ENCODE data around the gene CENPX. TPM values are rescaled to one million over a fixed set of nuclear protein-coding genes. Genes with fewer than 3 reads are reported as not detected.

The CENPX gene
- total and polyA plus RNA-seq, 5 donors from 2014 or later: 31.4 to 66.4 (median 64.9) TPM

DNA sequence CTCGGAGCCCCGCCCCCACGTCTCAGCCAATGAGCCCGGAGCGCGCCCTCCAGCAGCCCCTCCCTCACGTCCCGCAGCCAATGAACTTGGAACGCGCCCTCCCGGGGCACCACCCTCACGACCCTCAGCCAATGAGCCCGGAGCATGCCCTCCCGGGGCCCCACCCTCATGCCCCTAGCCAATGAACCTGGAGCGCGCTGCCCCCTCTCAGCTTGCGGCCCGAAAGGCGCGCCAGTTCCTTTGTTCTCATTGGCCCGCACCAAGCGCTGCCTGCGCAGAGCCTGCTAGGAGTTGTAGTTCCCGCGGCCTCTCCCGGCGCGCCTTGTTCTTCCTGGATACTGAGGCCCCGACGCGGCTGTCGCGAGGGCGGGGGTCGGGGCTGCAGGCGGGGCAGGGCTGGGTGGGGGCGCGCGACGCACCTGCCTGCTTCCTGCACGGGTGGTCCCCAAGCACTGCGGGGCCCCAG lies 336 bp upstream of the CENPX start, which contains the start of gene LRRC45:
Gene LRRC45, plus strand, starts transcription at position 325 of the 466 bp plus-strand sequence. CDS start 339 bp downstream, outside the sequence.
- Mint-ChIP-seq H3K4me3 (peak within 1 kb of the TSS; percentile 88 to 94 (median 90)), H3K27ac (peak within 1 kb of the TSS in 1 of 3 donors; percentile 77), H3K4me1 (peaks cover 0 to 33% (median 8%) of the 10 kb centered on the region in 4 donors), H3K36me3 (no peaks in the 10 kb centered on the region), H3K27me3 (no peaks in the 10 kb centered on the region), H3K9me3 (no peaks in the 10 kb centered on the region)
- peaks cover 31% of the 10 kb centered on the region for H3K4me1 ChIP-seq (ENCODE audit: control insufficient read depth, insufficient read depth, low read length, poor library complexity, severe bottlenecking)
- H3K4me3 ChIP-seq (ENCODE audit: low read depth, low read length): peak within 1 kb of the TSS; percentile 48
- peak within 1 kb of the TSS; percentile 52 for H3K27ac ChIP-seq (ENCODE audit: insufficient read depth, low read length, poor library complexity, severe bottlenecking)
- no peaks in the 10 kb centered on the region for H3K36me3 ChIP-seq (ENCODE audit: control insufficient read depth, insufficient read depth, low read length)
- no peaks in the 10 kb centered on the region for H3K9me3 ChIP-seq (ENCODE audit: control insufficient read depth in 2 of 2, low read length in 2 of 2)
- DNase-seq (peak; percentile 100), ATAC-seq (ENCODE audit: low read depth in 2 of 2) (peak; percentile 94 to 96)
- no peaks in the 10 kb centered on the region for H3K27me3 ChIP-seq (ENCODE audit: control insufficient read depth, insufficient read depth, low read length)

GRCh38 chr17:82021900-82022309 lies 773 bp downstream of the CENPX start:
- peak overlapping the region; percentile 41 for H3K27ac ChIP-seq (ENCODE audit: insufficient read depth, low read length, poor library complexity, severe bottlenecking)
- H3K4me1 ChIP-seq (ENCODE audit: control insufficient read depth, insufficient read depth, low read length, poor library complexity, severe bottlenecking): peaks cover 31% of the 10 kb centered on the region
- H3K27me3 ChIP-seq (ENCODE audit: control insufficient read depth, insufficient read depth, low read length): no peaks in the 10 kb centered on the region
- peak overlapping the region; percentile 88 to 94 (median 90) for H3K4me3 Mint-ChIP-seq
- H3K36me3 Mint-ChIP-seq: no peaks in the 10 kb centered on the region
- no peaks in the 10 kb centered on the region for H3K36me3 ChIP-seq (ENCODE audit: control insufficient read depth, insufficient read depth, low read length)
- no peaks in the 10 kb centered on the region for H3K9me3 Mint-ChIP-seq
- ATAC-seq (ENCODE audit: low read depth in 2 of 2) (no peak), DNase-seq (no peak)
- H3K9me3 ChIP-seq (ENCODE audit: control insufficient read depth in 2 of 2, low read length in 2 of 2): no peaks in the 10 kb centered on the region
- H3K27me3 Mint-ChIP-seq: no peaks in the 10 kb centered on the region
- H3K4me1 Mint-ChIP-seq: peaks cover 0 to 31% (median 8%) of the 10 kb centered on the region in 4 donors
- H3K4me3 ChIP-seq (ENCODE audit: low read depth, low read length): peak overlapping the region; percentile 48
- no peak overlapping the region for H3K27ac Mint-ChIP-seq

- Histone ChIP-seq H3K27me3 (ENCODE audit: control insufficient read depth, insufficient read depth, low read length) (no peaks in the 10 kb centered on the region), H3K27ac (ENCODE audit: insufficient read depth, low read length, poor library complexity, severe bottlenecking) (peak overlapping the region; percentile 41), H3K9me3 (ENCODE audit: control insufficient read depth in 2 of 2, low read length in 2 of 2) (no peaks in the 10 kb centered on the region), H3K4me1 (ENCODE audit: control insufficient read depth, insufficient read depth, low read length, poor library complexity, severe bottlenecking) (peaks cover 31% of the 10 kb centered on the region), H3K4me3 (ENCODE audit: low read depth, low read length) (peak overlapping the region; percentile 48), H3K36me3 (ENCODE audit: control insufficient read depth, insufficient read depth, low read length) (no peaks in the 10 kb centered on the region)
- peak in 2 of 3 donors; percentile 54 to 68 for DNase-seq
- no peak for ATAC-seq (ENCODE audit: low read depth in 2 of 2)
- Mint-ChIP-seq H3K36me3 (no peaks in the 10 kb centered on the region), H3K4me3 (peak overlapping the region; percentile 88 to 94 (median 90)), H3K4me1 (peaks cover 0 to 31% (median 8%) of the 10 kb centered on the region in 4 donors), H3K9me3 (no peaks in the 10 kb centered on the region), H3K27ac (no peak overlapping the region), H3K27me3 (no peaks in the 10 kb centered on the region)
These were observed 1.4 kb downstream of the CENPX start for GRCh38 chr17:82021107-82021899.

DNA sequence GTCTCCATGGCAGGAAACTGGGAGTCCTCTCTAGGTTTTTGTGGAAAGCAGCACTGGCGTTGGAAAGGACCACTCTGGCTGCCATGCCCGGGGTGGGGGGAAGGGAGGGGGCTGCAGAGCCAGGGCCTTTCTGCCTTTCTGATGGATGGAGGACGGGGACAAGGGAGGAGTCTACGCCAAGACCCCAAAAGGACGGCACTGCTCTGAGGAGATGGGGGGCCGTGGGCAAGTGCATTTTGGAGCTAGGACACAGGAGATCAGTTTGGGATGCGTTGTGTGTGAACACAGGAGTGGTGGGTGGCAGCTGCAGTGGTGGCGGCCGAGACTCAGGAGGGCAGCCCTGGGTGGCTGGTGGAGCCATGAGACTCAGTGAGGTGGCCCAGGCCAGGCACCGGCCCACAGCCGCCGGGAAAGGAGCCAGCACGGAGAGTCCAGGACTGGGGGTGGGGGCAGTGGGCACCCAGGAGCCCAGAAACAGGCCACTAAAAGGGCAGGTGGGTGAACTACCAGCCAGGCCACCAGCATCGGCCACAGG lies 2.0 kb downstream of the CENPX start:
- no peaks in the 10 kb centered on the region for H3K27me3 Mint-ChIP-seq
- no peak overlapping the region for H3K27ac Mint-ChIP-seq
- Histone ChIP-seq H3K27me3 (ENCODE audit: control insufficient read depth, insufficient read depth, low read length) (no peaks in the 10 kb centered on the region), H3K4me3 (ENCODE audit: low read depth, low read length) (no peak overlapping the region), H3K9me3 (ENCODE audit: control insufficient read depth in 2 of 2, low read length in 2 of 2) (no peaks in the 10 kb centered on the region), H3K27ac (ENCODE audit: insufficient read depth, low read length, poor library complexity, severe bottlenecking) (no peak overlapping the region), H3K36me3 (ENCODE audit: control insufficient read depth, insufficient read depth, low read length) (no peaks in the 10 kb centered on the region), H3K4me1 (ENCODE audit: control insufficient read depth, insufficient read depth, low read length, poor library complexity, severe bottlenecking) (peaks cover 31% of the 10 kb centered on the region)
- H3K4me1 Mint-ChIP-seq: peaks cover 0 to 31% (median 8%) of the 10 kb centered on the region in 4 donors
- no peaks in the 10 kb centered on the region for H3K36me3 Mint-ChIP-seq
- DNase-seq (no peak), ATAC-seq (ENCODE audit: low read depth in 2 of 2) (no peak)
- no peaks in the 10 kb centered on the region for H3K9me3 Mint-ChIP-seq
- peak overlapping the region in 1 of 4 donors; percentile 92 for H3K4me3 Mint-ChIP-seq

DNA sequence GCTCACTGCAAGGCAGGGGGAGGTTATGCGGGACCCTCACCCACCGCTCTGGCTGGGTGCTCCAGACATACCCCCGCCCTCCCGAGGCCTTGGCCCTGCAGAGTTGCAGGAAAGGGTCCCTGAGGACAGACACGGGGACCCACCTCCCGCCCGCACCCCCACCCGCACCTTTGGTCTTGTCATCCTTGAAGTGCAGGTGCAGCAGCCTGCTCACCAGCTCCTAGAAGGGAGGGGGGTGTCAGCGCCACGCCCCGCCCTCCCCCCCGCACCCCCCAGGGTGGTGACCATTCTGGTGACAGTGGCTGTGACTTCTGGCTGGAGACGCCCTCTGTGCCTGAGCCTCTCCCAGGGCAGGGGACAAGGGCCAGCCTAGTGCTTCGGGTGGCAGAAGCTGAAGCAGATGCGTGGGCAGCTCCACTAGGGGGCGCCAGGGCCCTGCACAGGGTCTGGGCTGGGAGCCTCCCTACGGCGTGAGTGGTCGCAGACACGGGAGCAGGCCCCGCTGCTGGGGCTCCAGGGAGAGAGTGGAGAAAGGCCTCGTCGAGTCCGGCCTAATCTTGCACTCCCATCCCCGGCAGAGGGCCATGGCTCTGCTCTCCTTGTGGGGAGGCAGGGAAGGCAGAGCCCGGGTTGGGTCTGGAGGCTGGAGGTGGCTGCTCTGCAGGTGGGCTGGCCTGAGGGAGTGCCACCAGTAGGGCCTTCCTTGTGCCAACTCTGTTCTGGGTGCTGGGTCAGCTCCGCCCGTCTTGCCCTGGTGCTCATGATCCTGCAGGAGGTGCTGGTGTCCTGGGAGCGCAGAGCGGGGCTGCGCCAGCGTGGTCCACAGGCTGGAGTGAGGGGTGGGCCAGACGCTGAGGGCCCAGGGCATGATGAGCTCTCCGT lies 2.7 kb downstream of the CENPX start:
- ATAC-seq (ENCODE audit: low read depth in 2 of 2) (no peak), DNase-seq (peak; percentile 34 to 63 (median 38))
- Histone ChIP-seq H3K27me3 (ENCODE audit: control insufficient read depth, insufficient read depth, low read length) (no peaks in the 10 kb centered on the region), H3K27ac (ENCODE audit: insufficient read depth, low read length, poor library complexity, severe bottlenecking) (no peak overlapping the region), H3K4me1 (ENCODE audit: control insufficient read depth, insufficient read depth, low read length, poor library complexity, severe bottlenecking) (peaks cover 31% of the 10 kb centered on the region), H3K36me3 (ENCODE audit: control insufficient read depth, insufficient read depth, low read length) (no peaks in the 10 kb centered on the region), H3K4me3 (ENCODE audit: low read depth, low read length) (no peak overlapping the region), H3K9me3 (ENCODE audit: control insufficient read depth in 2 of 2, low read length in 2 of 2) (no peaks in the 10 kb centered on the region)
- no peak overlapping the region for H3K27ac Mint-ChIP-seq
- H3K9me3 Mint-ChIP-seq: no peaks in the 10 kb centered on the region
- H3K4me3 Mint-ChIP-seq: peak overlapping the region in 2 of 4 donors; percentile 51 to 92
- H3K36me3 Mint-ChIP-seq: no peaks in the 10 kb centered on the region
- H3K27me3 Mint-ChIP-seq: no peaks in the 10 kb centered on the region
- peaks cover 0 to 31% (median 8%) of the 10 kb centered on the region in 4 donors for H3K4me1 Mint-ChIP-seq

DNA sequence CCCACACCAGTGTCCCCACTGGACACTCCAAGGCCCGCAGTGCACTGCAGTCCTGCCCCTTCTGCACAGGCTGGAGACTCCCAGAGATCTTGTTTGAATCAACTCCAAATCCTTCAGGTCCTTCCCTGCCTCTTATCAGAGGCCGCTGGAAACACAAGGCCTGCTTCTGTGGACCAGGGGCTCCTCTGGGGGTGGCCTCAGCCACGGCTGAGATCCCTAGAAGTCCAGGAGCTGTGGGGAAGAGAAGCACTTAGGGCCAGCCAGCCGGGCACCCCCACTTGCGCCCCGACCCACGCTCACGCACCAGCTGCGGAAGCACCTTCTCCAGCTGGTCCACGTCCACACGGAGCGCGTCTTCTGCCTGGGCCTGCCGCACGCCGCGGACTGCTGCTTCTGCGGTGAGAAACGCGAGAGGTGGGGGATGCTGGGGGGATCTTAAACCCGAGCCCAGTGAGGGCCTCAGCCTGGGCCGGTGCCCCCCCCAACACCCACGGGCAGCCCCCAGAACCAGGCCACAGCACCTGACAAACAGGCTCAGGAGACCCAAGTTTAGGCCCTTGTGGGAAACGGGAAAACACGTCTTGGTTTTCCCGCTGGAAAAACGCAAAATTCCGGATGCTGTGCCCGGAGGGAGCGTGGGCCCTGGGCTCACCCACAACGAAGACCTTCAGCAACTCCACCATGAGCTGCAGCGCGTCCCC lies 3.5 kb downstream of the CENPX start:
- Mint-ChIP-seq H3K27ac (no peak overlapping the region), H3K9me3 (no peaks in the 10 kb centered on the region), H3K27me3 (no peaks in the 10 kb centered on the region), H3K36me3 (no peaks in the 10 kb centered on the region), H3K4me3 (peak overlapping the region in 2 of 4 donors; percentile 68 to 85), H3K4me1 (peaks cover 0 to 29% (median 8%) of the 10 kb centered on the region in 4 donors)
- Histone ChIP-seq H3K27ac (ENCODE audit: insufficient read depth, low read length, poor library complexity, severe bottlenecking) (no peak overlapping the region), H3K4me3 (ENCODE audit: low read depth, low read length) (no peak overlapping the region), H3K36me3 (ENCODE audit: control insufficient read depth, insufficient read depth, low read length) (no peaks in the 10 kb centered on the region), H3K9me3 (ENCODE audit: control insufficient read depth in 2 of 2, low read length in 2 of 2) (no peaks in the 10 kb centered on the region), H3K27me3 (ENCODE audit: control insufficient read depth, insufficient read depth, low read length) (no peaks in the 10 kb centered on the region), H3K4me1 (ENCODE audit: control insufficient read depth, insufficient read depth, low read length, poor library complexity, severe bottlenecking) (peaks cover 25% of the 10 kb centered on the region)
- DNase-seq: no peak
- no peak for ATAC-seq (ENCODE audit: low read depth in 2 of 2)

Measured in CD4-positive, CD25-positive, alpha-beta regulatory T cell (primary cell).